HG02943 (cell line): ENCODE results near the gene NCMAP.
"Not testable (repeated sequence)": the region's sequence is repeated elsewhere in the genome, so short reads cannot be mapped to it uniquely, and the experiment has no call there.

Experiments used
- ATAC-seq: cut with Tn5 transposase; IDR thresholded peaks from one replicate; pipeline ENCODE4 v1.9.1; 2021; ENCODE audit warnings: mild to moderate bottlenecking, low read depth, moderate library complexity; ENCODE audit not compliant: unreplicated experiment

Gene NCMAP

GRCh38 chr1:24555591-24556413, at the start of gene NCMAP:
Gene NCMAP (plus strand): TSS chr1:24556087. CDS start chr1:24595431, 39,344 bp downstream.
- no peak for ATAC-seq

GRCh38 chr1:24506691-24507381, 49.1 kb upstream of the NCMAP start:
- no peak for ATAC-seq

- no peak for ATAC-seq
Observed at GRCh38 chr1:24507405-24507804, 48.5 kb upstream of the NCMAP start.

GRCh38 chr1:24508911-24509310, 47.0 kb upstream of the NCMAP start:
- no peak for ATAC-seq

GRCh38 chr1:24513706-24514105, 42.2 kb upstream of the NCMAP start:
- no peak for ATAC-seq

GRCh38 chr1:24514946-24515345, 40.9 kb upstream of the NCMAP start:
- no peak for ATAC-seq

- not testable (repeated sequence) for ATAC-seq
Observed at GRCh38 chr1:24515671-24516209, 40.1 kb upstream of the NCMAP start.

GRCh38 chr1:24516506-24516905, 39.4 kb upstream of the NCMAP start:
- no peak for ATAC-seq

- no peak for ATAC-seq
Observed at GRCh38 chr1:24517898-24518297, 38.0 kb upstream of the NCMAP start.

- ATAC-seq: not testable (repeated sequence)
Observed at GRCh38 chr1:24520282-24520681, 35.6 kb upstream of the NCMAP start.

GRCh38 chr1:24525606-24526005, 30.3 kb upstream of the NCMAP start:
- ATAC-seq: no peak

GRCh38 chr1:24526045-24526444, 29.8 kb upstream of the NCMAP start:
- ATAC-seq: no peak

GRCh38 chr1:24526940-24527542, 28.8 kb upstream of the NCMAP start:
- ATAC-seq: no peak

- ATAC-seq: no peak
Observed at GRCh38 chr1:24528744-24529143, 27.1 kb upstream of the NCMAP start.

GRCh38 chr1:24529292-24529691, 26.6 kb upstream of the NCMAP start:
- not testable (repeated sequence) for ATAC-seq

GRCh38 chr1:24535021-24535424, 20.9 kb upstream of the NCMAP start:
- ATAC-seq: no peak

- ATAC-seq: no peak
Observed at GRCh38 chr1:24535778-24536177, 20.1 kb upstream of the NCMAP start.

- no peak for ATAC-seq
Observed at GRCh38 chr1:24536391-24536840, 19.5 kb upstream of the NCMAP start.

- ATAC-seq: no peak
Observed at GRCh38 chr1:24540051-24540905, 15.6 kb upstream of the NCMAP start.
